HG02970 (cell line): ENCODE measurements around the gene ZNF217.
"Not testable (repeated sequence)": the region's sequence is repeated elsewhere in the genome, so short reads cannot be mapped to it uniquely, and the experiment has no call there.

Experiments
- ATAC-seq: cut with Tn5 transposase; IDR thresholded peaks from one replicate; pipeline ENCODE4 v1.9.1; 2021; ENCODE audit warnings: mild to moderate bottlenecking, moderate library complexity, moderate number of reproducible peaks; ENCODE audit not compliant: unreplicated experiment, low FRiP score

ZNF217 gene

GRCh38 chr20:53584550-53584913, 9.1 kb downstream of the ZNF217 start:
- not testable (repeated sequence) for ATAC-seq

GRCh38 chr20:53583660-53584549, 9.7 kb downstream of the ZNF217 start:
- ATAC-seq: not testable (repeated sequence)

GRCh38 chr20:53582574-53583351, 10.9 kb downstream of the ZNF217 start:
- ATAC-seq: no peak

- no peak for ATAC-seq
Observed at GRCh38 chr20:53582251-53582570, 11.4 kb downstream of the ZNF217 start.

GRCh38 chr20:53581444-53582250, 12.0 kb downstream of the ZNF217 start:
- no peak for ATAC-seq

GRCh38 chr20:53580376-53581111, 13.1 kb downstream of the ZNF217 start:
- ATAC-seq: no peak

- no peak for ATAC-seq
Observed at GRCh38 chr20:53579581-53580375, 13.9 kb downstream of the ZNF217 start.

GRCh38 chr20:53579266-53579580, 14.4 kb downstream of the ZNF217 start:
- no peak for ATAC-seq

GRCh38 chr20:53578492-53579222, 15.0 kb downstream of the ZNF217 start:
- no peak for ATAC-seq

- no peak for ATAC-seq
Observed at GRCh38 chr20:53576586-53577318, 16.9 kb downstream of the ZNF217 start.

GRCh38 chr20:53576195-53576580, 17.5 kb downstream of the ZNF217 start:
- no peak for ATAC-seq

GRCh38 chr20:53575481-53576194, 18.0 kb downstream of the ZNF217 start:
- no peak for ATAC-seq

- no peak for ATAC-seq
Observed at GRCh38 chr20:53574819-53575218, 18.8 kb downstream of the ZNF217 start.

GRCh38 chr20:53574259-53574789, 19.3 kb downstream of the ZNF217 start:
- ATAC-seq: no peak

- ATAC-seq: no peak
Observed at GRCh38 chr20:53571555-53572286, 21.9 kb downstream of the ZNF217 start.

- ATAC-seq: no peak
Observed at GRCh38 chr20:53570446-53571276, 23.0 kb downstream of the ZNF217 start.
